HG03108 (cell line): Measurements from ENCODE around the gene ZBTB43.

Source experiments
- ATAC-seq: cut with Tn5 transposase; IDR thresholded peaks from one replicate; pipeline ENCODE4 v1.9.1; 2021; ENCODE audit warnings: moderate library complexity; ENCODE audit not compliant: unreplicated experiment

The ZBTB43 gene

DNA sequence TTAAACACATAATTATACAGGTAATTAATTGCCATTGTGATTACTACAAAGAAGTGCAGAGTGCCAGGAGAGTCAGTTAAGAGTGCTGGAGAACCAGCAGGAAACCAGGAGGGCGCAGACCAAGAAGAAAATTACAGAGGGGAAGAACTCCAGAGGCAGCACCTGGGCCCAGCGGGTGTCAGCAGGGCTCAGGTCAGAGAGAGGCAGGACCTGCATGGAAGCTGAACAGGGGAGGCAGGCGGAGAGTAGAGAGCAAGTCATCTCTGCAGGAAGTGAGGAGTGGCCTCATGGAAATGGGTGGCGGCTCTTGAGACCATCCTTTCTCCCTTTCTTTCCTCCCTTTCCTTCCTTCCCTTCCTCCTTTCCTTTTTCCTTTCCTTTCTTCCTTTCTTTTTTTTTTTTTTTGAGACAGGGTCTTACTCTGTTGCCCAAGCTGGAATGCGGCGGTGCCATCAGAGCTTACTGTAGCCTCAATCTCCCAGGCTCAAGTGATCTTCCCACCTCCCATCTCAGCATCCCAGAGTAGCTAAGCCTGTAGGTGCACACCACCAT, 51.6 kb downstream of the ZBTB43 start:
- no peak for ATAC-seq

DNA sequence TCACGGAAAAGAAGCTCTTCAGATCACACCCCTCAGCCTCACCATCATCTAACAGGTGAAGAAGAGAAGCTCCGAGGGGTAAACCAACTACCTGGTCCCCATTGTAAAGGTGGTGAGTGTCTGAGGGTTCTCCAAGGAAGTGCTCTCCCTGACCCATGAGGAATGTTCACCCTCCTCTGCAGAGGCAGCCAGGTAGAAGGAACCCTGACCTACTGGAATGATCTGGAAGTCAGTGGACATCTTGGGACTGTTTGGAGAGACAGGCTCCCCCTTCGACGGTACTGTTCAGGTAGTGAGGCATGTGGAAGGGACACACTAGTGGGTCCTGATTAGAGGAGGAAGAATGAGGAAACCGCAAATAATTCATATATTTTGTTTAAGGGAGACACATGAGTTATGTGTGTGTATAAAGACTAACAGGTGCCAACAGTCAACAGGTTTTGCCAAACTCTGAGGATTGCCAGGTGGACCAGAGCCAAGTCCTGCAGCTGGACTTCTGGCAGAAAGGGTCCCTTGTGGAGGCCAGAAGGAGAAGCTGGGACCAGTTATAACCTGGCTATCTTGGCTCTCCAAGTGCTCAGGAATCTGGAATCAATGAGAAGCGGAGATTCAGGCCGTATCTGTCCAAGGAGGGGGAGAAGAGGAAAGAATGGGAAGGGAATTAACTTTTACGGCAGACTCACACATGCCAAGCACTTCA, 52.6 kb downstream of the ZBTB43 start:
- ATAC-seq = no peak

DNA sequence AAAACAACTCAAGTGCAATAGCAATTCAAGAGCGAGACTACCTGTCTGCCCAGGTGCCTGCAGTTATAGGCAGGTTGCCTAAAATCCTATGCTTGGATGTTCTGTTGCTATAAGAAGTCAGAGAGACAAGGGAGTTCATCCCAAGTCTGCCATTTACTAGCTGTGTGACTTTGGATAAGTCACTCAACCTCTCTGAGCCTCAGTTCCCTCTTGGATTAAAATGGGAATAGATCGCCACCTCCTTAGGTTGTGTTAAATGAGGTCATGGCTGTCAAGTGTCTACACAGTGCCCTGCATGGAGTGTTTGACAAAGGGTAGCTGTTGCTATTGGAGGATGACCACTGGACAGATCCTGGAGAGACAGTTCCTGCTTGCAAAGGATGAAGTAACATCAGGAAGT, 54.3 kb downstream of the ZBTB43 start:
- no peak for ATAC-seq

DNA sequence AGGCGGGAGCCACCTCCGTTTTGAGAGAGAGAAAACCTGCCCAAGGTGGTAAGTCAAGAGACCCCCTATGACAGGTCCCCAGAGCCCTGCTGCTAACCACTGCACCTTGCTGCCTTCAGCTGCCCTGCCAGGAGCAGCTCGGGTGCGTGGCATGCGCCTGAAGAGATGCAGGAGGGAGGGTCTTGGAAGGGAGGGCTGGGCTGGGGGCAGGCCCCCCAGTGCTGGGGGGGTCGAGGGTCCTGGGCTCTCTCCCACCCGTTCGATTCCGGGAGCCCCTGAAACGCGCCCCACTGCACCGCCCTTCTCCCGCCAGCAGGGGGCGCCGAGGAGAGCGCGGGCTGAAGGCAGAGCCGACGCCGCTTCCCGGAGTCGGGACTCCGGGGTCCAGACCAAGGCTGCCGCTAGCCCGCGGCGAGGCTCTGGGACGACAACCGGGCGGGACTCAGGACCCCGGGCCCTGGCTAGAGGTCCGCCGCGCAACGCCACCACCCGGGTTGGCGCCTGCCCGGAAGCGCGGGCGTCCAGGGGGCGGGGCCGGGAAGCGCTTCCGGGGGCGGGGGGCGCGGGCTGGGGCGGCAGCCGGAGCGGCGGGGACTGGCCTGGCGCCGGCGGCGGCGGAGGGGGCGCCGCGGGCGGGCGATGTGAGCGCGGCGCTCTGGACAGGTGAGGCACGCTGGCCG, 55.4 kb downstream of the ZBTB43 start, which contains the start of gene ZBTB34:
Gene ZBTB34 (plus strand): TSS at position 563 of the 680 bp plus-strand sequence. CDS start 18,761 bp downstream, outside the sequence.
- ATAC-seq = peak; percentile 58

DNA sequence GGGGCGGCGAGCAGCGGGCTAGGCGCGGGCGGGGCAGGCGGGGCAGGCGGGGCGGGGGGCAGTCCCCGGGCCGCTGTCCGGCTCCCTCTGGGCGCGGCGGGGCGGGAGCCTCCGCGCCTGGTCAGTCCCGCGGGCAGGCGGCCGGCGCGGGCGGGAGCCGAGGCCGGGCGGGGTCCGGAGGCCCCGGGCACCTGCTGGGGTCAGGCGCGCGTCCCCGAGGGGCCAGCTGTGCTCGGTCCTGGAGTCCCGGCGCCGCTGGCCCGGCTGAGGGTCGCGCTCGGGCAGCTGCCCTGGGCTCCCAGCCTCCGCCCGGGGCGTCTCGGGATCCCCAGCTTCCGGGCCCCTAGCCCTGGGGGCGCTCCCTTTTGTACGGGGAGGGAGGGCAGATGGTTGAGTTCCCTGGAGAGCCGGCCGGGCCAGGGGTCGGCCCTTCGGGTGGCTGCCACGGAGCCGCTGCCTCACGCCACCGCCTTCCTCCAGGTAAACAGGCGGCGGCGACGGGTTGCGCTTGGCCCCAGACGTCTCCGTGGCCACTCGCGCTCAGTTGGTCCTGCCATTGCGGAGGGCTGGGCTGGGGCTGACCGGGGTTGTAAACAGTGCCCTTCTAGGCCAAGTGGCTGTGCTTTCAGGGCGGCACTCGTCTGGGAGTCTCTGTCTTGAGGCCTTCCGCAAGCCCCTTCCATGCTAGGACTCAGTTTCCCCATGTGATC, 56.1 kb downstream of the ZBTB43 start:
- peak; percentile 28 for ATAC-seq

DNA sequence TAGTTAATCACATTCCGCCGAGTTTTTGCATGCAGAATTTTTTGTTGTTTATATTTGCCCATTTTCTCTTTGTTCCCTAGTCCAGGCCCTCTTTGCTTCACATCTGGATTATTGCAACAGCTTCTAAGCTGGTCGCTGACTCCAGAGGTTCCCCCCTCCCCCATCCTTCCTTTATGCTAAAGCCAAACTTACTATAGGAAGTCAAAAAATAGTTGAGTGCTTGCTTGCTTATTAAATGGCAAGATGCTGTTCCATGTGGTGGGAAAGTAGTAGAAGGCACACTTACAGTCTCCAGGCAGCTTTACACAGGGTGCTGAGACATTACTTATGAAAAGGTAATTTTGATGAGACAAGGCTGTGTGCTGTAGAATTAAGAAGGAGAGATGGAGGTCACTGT, 56.9 kb downstream of the ZBTB43 start:
- no peak for ATAC-seq

DNA sequence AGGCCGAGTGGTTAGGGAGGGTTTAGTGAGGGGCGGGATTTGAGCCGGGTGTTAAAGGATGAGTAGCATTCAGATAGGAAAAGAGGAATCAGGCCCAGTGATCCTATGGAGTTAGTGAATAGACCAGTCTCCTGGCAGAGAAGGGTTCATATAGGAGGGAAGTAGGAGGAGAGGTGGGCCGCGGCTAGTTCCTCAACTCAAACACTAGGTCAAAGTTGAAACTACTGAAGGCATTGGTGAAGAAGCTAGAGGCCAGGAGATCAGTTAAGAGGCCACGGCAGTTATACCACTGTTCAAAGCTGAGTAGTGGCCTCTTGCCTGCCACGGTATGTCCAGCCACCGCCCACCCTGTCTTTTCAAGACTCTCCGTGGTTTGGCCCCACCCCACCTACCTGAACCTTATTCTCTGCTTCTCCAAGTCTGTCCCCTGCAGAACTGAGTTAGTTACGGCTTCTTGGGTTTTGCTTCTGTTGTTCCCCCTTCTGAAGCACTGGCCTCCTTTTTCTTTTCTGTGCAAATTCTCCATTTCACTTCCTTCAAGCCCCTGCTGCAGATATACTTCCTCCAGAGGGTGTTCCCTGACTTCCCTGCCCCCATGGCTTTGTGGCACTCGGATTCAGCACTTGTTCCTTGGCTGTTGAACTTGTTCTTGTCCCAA, 57.4 kb downstream of the ZBTB43 start:
- no peak for ATAC-seq

DNA sequence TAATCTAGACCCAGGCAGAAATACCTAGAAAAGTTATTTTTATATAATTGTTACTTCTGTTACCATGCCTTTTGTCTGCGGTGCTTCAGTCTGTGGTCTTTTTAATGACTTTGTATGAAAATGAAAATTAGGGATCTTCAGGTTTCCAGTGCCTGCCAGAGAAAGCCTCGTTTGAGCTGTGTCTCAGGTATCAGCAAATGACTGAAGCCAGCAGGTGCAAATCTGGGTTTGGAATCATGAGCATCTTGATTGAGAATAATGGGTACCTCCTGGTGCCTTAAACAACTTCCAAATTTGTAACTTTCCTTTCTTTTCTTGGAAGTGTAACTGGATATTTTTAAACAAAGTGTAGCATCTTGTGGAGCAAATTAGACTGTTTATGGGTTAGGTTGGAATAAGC, 59.9 kb downstream of the ZBTB43 start:
- ATAC-seq = no peak

DNA sequence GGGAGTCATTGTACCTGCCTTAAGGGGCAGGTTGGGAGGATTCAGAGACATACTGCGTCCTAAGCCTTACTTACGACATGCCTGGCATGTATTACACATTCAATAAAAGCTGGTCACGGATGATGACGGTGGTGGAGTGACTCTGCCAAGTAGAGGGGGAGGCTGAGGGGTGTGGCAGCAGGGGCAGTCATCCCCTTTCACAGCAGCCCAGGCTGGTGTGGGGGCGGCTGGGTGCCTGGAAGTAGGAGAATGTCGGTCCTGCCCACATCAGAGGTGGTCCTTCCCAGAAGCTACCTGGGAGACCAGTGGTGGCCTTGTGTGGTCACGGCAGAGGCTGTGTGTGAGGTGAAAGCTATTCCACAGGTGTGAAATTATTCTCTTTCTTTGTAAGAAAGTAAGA, 64.5 kb downstream of the ZBTB43 start:
- no peak for ATAC-seq

DNA sequence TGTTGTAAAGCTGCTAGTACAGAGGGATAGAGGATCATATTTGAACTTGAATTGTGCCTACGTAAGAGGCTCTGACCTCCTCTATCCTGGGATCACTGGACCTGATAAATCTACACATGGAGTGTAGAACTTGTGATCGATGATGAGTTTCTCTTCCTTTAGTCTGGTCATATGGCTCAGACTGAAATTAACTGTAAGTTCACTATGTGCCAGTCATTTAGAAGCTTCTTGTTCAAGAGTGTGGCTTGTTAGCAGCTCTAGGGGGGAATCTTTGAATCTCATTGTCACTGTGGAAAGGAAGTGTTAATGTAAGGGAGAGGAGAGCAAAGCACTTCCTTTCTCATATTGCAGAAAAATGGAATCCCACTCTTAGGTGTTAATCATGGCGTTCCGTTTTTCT, 67.7 kb downstream of the ZBTB43 start:
- ATAC-seq = no peak

DNA sequence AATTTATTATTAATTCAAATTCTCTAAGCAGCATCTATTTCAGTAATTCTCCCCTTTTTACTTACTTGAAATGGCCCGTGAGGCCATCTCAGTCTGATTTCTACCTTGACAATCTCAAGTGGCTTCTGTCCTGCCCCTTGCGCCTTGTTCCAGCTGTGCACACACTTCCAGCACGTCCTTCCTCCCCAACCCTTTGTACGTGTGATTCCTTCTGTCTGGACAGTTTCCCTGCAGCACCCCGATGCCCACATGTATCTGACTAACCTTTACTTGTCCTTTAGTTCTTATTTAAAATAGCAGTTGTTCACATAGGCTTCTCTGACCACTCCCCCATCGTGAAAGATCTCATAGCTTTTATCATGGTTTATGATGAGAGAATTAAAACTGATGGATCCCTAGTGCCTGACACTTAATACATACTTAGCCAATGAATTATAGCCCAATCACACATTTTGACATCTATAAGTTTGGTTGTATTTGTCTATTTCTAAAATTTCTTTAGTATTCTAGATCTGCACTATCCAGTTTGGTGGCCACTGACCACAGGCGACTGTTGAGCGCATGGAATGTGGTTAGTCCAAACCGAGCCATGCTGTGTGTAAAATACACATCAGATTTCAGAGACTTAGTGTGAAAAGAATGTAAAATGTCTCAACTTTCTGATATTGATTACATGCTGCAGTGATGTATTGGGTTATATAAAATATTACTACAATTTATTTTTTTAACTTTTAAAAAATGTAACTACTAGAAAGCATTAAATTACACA, 69.9 kb downstream of the ZBTB43 start:
- no peak for ATAC-seq

DNA sequence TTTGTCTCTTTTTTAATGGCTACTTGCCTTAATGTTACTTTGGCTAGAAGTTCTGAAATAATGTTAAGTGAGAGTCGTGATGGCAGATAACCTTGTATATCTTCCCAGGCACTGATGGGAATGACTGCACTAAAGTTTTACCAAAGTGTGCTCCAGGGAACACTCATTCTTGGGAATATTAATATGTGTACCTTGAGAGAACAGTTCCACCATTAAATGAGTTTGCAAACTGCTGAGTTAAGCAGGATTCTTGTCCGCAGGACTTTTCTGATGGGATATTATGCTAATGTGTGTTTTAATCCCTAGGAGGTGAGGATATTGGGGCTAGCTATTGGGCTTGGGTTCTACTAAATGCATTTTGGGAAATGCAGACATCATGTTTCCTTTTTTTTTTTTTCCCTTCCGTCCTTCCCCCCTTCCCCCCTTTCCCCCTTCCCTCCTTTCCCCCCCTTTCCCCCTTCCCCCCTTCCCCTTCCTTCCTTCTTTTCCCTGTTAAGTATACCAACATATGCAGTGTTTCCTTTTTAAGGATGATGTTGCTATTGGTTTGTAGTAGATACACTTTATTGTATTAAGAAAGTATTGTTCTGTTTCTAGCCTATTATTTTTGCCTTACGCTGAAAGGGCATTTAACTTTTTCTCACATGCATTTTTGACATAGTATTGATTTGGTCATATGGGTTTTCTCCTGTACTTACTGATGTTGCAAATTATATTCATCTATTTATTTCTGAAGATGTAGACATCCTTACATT, 71.1 kb downstream of the ZBTB43 start:
- no peak for ATAC-seq

DNA sequence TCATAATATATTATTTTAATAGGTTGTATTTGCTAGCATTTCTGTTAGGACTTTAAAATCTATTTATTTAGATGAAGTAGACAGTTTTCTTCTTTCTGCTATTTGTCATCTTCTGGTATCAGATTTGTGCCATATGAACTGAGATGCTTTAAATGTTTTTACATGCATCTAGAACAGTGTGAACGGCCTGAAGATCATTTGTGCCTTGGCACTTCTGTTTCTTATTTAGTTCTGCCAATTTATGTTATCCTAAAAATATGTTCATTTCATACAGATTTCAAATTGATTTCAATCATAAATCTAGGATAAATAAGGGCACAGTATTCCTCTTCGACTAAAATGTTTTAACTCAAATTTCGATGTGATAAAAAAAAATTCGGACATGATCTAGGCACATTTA, 71.7 kb downstream of the ZBTB43 start:
- no peak for ATAC-seq

DNA sequence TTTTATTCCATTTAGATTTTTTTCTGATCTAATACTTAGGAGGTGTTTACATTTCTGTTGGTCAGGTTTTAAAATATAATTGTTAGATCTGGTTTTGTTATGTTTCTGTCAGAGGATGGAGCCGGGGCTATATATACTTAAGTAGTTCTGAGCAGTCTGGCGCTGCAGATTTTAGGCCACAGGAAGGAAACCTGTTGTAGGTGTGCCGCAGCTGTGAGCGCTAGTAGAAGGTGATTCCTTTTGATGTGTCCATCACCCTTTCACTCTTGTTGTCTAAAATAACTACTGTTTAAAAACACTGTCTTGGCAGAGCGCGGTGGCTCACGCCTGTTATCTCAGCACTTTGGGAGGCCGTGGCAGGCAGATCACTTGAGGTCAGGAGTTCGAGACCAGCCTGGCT, 72.6 kb downstream of the ZBTB43 start:
- ATAC-seq = no peak

DNA sequence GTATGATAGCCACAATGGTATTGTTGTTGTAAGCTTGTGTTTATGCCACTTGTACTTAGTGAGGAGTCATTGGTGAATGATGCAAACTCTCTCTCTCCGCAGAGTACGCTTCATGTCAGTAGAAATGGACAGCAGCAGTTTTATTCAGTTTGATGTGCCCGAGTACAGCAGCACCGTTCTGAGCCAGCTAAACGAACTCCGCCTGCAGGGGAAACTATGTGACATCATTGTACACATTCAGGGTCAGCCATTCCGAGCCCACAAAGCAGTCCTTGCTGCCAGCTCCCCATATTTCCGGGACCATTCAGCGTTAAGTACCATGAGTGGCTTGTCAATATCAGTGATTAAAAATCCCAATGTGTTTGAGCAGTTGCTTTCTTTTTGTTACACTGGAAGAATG, 74.4 kb downstream of the ZBTB43 start:
- ATAC-seq = no peak

DNA sequence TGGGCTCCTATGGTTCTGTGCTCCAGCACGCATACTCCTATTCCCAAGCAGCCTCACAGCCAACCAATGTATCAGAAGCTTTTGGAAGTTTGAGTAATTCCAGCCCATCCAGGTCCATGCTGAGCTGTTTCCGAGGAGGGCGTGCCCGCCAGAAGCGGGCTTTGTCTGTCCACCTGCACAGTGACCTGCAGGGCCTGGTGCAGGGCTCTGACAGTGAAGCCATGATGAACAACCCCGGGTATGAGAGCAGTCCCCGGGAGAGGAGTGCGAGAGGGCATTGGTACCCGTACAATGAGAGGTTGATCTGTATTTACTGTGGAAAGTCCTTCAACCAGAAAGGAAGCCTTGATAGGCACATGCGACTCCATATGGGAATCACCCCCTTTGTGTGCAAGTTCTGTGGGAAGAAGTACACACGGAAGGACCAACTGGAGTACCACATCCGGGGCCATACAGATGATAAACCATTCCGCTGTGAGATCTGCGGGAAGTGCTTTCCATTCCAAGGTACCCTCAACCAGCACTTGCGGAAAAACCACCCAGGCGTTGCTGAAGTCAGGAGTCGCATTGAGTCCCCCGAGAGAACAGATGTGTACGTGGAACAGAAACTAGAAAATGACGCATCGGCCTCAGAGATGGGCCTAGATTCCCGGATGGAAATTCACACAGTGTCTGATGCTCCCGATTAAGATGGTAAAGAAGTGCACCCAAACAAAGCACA, 75.5 kb downstream of the ZBTB43 start:
- ATAC-seq = no peak

DNA sequence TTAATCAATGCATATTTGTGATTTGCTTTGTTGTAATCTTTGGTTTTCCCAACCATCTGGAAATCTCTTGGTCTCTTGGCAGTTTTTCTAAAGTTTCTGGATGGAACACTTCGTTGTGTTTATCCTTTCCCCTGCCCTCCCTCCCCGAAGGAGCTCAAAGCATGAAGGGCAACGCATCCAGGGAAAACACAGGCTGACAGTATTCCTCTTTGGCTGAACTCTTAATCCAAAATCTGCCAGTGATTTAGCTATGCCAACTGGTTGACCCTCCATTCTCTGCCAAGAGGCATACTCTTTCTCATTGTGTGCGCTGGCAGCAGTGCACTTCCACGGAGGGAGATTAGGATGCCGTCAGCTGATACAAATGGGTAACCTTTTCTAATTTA, 76.1 kb downstream of the ZBTB43 start:
- no peak for ATAC-seq

DNA sequence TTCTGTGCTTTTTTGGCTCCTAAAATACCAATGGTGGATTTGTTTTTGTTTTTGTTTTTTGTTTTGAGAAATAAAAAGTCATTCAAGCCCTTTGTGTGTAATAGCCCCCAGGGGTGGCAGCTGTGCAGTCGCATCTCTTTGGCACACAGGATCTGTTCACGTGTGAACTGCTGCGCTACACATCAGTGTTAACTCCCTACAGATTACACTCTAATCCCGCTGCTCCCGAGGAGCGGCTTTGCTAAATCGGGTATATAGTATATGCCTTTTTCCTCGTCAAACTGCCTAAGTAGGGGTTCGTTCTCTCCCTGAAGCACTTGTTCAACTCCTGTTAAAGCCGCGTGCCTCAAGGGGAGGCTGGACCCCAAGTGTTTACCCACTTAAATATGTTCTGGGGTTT, 77.9 kb downstream of the ZBTB43 start:
- no peak for ATAC-seq

DNA sequence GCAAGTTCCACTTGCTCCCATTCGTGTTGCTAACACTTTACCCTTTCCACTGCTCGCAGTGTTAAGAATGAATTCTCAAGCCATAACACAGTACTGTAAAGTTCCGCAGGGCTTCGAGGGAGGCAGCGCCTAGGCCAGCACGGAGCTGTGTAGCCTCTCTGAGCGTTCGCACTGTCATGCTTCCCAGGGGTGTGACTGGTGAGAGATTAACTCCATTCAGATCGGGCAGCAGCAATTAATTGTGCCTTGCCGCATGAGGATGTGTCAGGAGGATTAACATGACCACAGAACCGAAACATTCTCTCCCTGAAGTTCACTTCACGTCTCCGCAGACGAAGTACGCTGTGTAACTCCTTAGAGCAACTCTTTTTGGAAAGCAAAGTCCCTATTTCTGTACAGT, 78.8 kb downstream of the ZBTB43 start:
- ATAC-seq = no peak
